Liver (tissue), 9 donors: Measurements from ENCODE around the gene GHRL. TPM values are rescaled to one million over a fixed set of nuclear protein-coding genes. Genes with fewer than 3 reads are reported as not detected.

Source experiments
- DNase-seq: peaks from one replicate; pipeline ENCODE4 v3.0.0-alpha.2; 2017; ENCODE audit warnings: low spot score
- H3K27ac ChIP-seq, 2 donors: one replicate each; pipeline ENCODE4 v1.7.0; 2013; ENCODE audit warnings: inconsistent platforms in 2 of 2, low read length in 2 of 2, control low read depth in 1 of 2, low read depth in 1 of 2, mild to moderate bottlenecking in 1 of 2
- H3K27me3 ChIP-seq, 4 donors: one replicate each; pipeline versions ENCODE4 v1.6.1 to v1.7.0; 2013; ENCODE audit warnings: low read length in 3 of 4, inconsistent platforms in 1 of 4, mild to moderate bottlenecking in 1 of 4, moderate library complexity in 1 of 4; ENCODE audit not compliant: control insufficient read depth in 4 of 4, insufficient read depth in 4 of 4
- H3K36me3 ChIP-seq, 4 donors: one replicate each; pipeline versions ENCODE4 v1.6.1 to v1.7.0; 2013; ENCODE audit warnings: low read length in 3 of 4, mild to moderate bottlenecking in 3 of 4, low read depth in 1 of 4, moderate library complexity in 1 of 4; ENCODE audit not compliant: control insufficient read depth in 4 of 4, insufficient read depth in 3 of 4
- H3K4me1 ChIP-seq, 4 donors: one replicate each; pipeline versions ENCODE4 v1.6.1 to v1.7.0; 2013; ENCODE audit warnings: low read length in 3 of 4, mild to moderate bottlenecking in 3 of 4, moderate library complexity in 1 of 4; ENCODE audit not compliant: control insufficient read depth in 4 of 4, insufficient read depth in 4 of 4
- H3K4me3 ChIP-seq, 3 donors: one replicate each; pipeline versions ENCODE4 v1.6.1 to v1.7.0; 2013; ENCODE audit warnings: low read length in 3 of 3, control low read depth in 1 of 3, low read depth in 1 of 3, mild to moderate bottlenecking in 1 of 3
- H3K9ac ChIP-seq, 2 donors: one replicate each; pipeline ENCODE4 v1.7.0; 2013; ENCODE audit warnings: low read length in 2 of 2, mild to moderate bottlenecking in 2 of 2, moderate library complexity in 2 of 2, control low read depth in 1 of 2, low read depth in 1 of 2
- H3K9me3 ChIP-seq, 4 donors: one replicate each; pipeline versions ENCODE4 v1.6.1 to v1.7.0; 2013; ENCODE audit warnings: low read length in 3 of 4; ENCODE audit not compliant: control insufficient read depth in 4 of 4
- EGR1 ChIP-seq, 2 donors: IDR thresholded peaks; 2 replicates each; pipeline ENCODE4 v1.6.1; 2016 to 2018; ENCODE audit warnings: antibody characterized with exemption in 2 of 2, low read depth in 2 of 2
- FOXA1 ChIP-seq: IDR thresholded peaks from 2 replicates; pipeline ENCODE4 v1.6.1; 2016; ENCODE audit warnings: antibody characterized with exemption
- FOXA2 ChIP-seq: IDR thresholded peaks from 2 replicates; pipeline ENCODE4 v1.6.1; 2016; ENCODE audit warnings: antibody characterized with exemption
- GABPA ChIP-seq, 2 donors: IDR thresholded peaks in 1 of 2; conservative IDR thresholded peaks in 1 of 2; 2 replicates each; pipeline ENCODE4 v1.6.1; 2016; ENCODE audit warnings: antibody characterized with exemption in 2 of 2, mild to moderate bottlenecking in 1 of 2, moderate library complexity in 1 of 2
- HNF4A ChIP-seq, 2 donors: conservative IDR thresholded peaks; 2 replicates each; pipeline ENCODE4 v1.6.1; 2016; ENCODE audit warnings: antibody characterized with exemption in 2 of 2, mild to moderate bottlenecking in 2 of 2
- HNF4G ChIP-seq: IDR thresholded peaks from 2 replicates; pipeline ENCODE4 v1.6.1; 2016; ENCODE audit warnings: antibody characterized with exemption
- JUND ChIP-seq, 2 donors: IDR thresholded peaks; 2 replicates each; pipeline ENCODE4 v1.6.1; 2016; ENCODE audit warnings: antibody characterized with exemption in 2 of 2
- NR2F2 ChIP-seq: IDR thresholded peaks from 2 replicates; pipeline ENCODE4 v1.6.1; 2016; ENCODE audit warnings: antibody characterized with exemption
- RXRA ChIP-seq, 2 donors: IDR thresholded peaks; 2 replicates each; pipeline ENCODE4 v1.6.1; 2017 to 2018; ENCODE audit warnings: antibody characterized with exemption in 2 of 2, mild to moderate bottlenecking in 1 of 2
- SP1 ChIP-seq: IDR thresholded peaks from 2 replicates; pipeline ENCODE4 v1.6.1; 2018; ENCODE audit warnings: antibody characterized with exemption, mild to moderate bottlenecking
- YY1 ChIP-seq: IDR thresholded peaks from 2 replicates; pipeline ENCODE4 v1.6.1; 2016; ENCODE audit warnings: antibody characterized with exemption, mild to moderate bottlenecking
- WGBS: extraction: QIAGEN DNeasy Blood & Tissue Kit; methylation state at CpG from one replicate; pipeline ENCODE4 v1.1.7; 2013; 5-methylcytosine and 5-hydroxymethylcytosine counted together
- polyA plus RNA-seq, 2 donors: library from polyadenylated mRNA; stranded (reverse) in 1 of 2; unstranded in 1 of 2; fragments of 200-250 nt in 1 of 2; fragments of >200 nt in 1 of 2; fragmentation: Nextera tagmentation in 1 of 2; extraction: Ambion mirVana in 1 of 2; gene quantifications; one replicate each; pipeline versions ENCODE4 v1.2.1 to v1.2.3, GENCODE V29; 2013 to 2015
- total RNA-seq, 2 donors: library from RNA; depleted of rRNA; stranded (reverse); fragments of >200 nt; gene quantifications; one replicate each; pipeline ENCODE4 v1.2.3, GENCODE V29; 2014
- TF ChIP-seq, protein P1 (sequence below): IDR thresholded peaks from 2 replicates; pipeline ENCODE4 v1.6.1; 2016; ENCODE audit warnings: antibody characterized with exemption
- TF ChIP-seq, protein P2 (sequence below): IDR thresholded peaks from 2 replicates; pipeline ENCODE4 v1.6.1; 2016; ENCODE audit warnings: antibody characterized with exemption
- TF ChIP-seq, protein P3 (sequence below): fragments of 150-350 bp; IDR thresholded peaks from 2 replicates; pipeline ENCODE4 v1.5.1; 2017; ENCODE audit warnings: improper control_type of control experiment, low read depth, low read length; ENCODE audit not compliant: missing input control
- TF ChIP-seq, protein P4 (sequence below): IDR thresholded peaks from 2 replicates; pipeline ENCODE4 v1.6.1; 2016; ENCODE audit warnings: antibody characterized with exemption
- TF ChIP-seq, protein P5 (sequence below): IDR thresholded peaks from 2 replicates; pipeline ENCODE4 v1.6.1; 2016; ENCODE audit warnings: antibody characterized with exemption, mild to moderate bottlenecking
- donor health status: healthy.
- donor health status: healthy.
- donor health status: healthy.
- donor health status: healthy.
- donor health status: healthy.

GHRL gene
- total and polyA plus RNA-seq, 4 donors = 0.08 to 1.3 (median 0.27) TPM

DNA sequence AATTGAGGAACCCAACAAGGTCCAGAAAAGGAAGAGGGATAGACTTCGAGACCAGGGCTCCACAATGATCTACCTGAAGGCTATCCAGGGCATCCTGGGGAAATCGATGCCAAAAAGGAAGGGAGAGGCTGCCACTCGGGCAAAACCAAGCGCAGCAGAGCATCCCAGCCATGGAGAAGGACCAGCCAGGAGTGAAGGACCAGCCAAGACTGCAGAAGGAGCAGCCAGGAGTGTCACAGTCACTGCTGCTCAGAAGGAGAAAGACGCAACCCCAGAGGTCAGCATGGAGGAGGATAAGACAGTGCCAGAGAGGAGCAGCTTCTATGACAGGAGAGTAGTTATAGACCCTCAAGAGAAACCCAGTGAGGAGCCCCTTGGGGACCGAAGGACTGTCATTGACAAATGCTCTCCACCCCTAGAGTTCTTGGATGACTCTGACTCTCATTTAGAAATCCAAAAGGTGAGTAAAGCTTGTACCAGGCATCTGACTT is 32.5 kb downstream of the GHRL start:
- 98% methylated on average over 6 of the region's 6 CpGs for WGBS
- peaks cover 1 to 21% (median 15%) of the 10 kb centered on the region in 4 donors for H3K36me3 ChIP-seq

DNA sequence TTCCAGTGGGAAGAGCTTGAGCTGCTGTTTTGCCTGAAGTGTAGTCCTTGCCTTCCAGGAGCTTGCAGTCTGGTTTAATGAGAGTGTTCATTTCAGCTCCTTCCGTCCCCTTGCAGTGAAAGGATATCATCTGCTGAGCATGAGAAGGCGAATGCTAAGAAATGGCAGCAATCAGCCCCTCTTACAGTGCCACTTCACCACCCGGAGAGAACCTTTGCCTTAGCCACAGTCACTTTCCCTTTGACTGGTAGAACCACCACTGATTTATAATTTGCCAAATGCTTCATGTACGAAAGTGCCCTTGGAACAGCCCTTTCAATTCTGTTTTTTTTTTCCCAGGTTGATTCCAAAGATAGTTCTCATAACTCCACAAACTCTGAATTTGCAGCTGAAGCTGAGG is 32.9 kb downstream of the GHRL start:
- H3K27me3 ChIP-seq = no peaks in the 10 kb centered on the region
- 95% methylated on average over 4 of the region's 4 CpGs for WGBS
- TF ChIP-seq GABPA (IDR thresholded peaks at IDR 0.05 in 1 of 2, conservative IDR thresholded peaks at IDR 0.05 in 1 of 2) = no peak
- TF ChIP-seq EGR1 (IDR thresholded peaks at IDR 0.05; ENCODE audit: low read depth in 2 of 2) = no peak
- TF ChIP-seq, protein P1, sequence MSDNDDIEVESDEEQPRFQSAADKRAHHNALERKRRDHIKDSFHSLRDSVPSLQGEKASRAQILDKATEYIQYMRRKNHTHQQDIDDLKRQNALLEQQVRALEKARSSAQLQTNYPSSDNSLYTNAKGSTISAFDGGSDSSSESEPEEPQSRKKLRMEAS = no peak
- TF ChIP-seq FOXA1 = no peak
- TF ChIP-seq JUND (IDR thresholded peaks at IDR 0.05) = no peak
- H3K27ac ChIP-seq = no peak overlapping the region
- H3K9me3 ChIP-seq = no peaks in the 10 kb centered on the region
- no peak overlapping the region for H3K4me3 ChIP-seq
- no peak for DNase-seq
- no peaks in the 10 kb centered on the region for H3K4me1 ChIP-seq
- H3K9ac ChIP-seq = no peak overlapping the region
- peaks cover 1 to 21% (median 15%) of the 10 kb centered on the region in 4 donors for H3K36me3 ChIP-seq

More for the DNA sequence above, 32.5 kb downstream of the GHRL start:
- Histone ChIP-seq H3K9ac (no peak overlapping the region), H3K27me3 (no peaks in the 10 kb centered on the region), H3K4me3 (no peak overlapping the region), H3K27ac (no peak overlapping the region), H3K4me1 (no peaks in the 10 kb centered on the region), H3K9me3 (no peaks in the 10 kb centered on the region)
- DNase-seq = no peak
- no peak for TF ChIP-seq GABPA (IDR thresholded peaks at IDR 0.05 in 1 of 2, conservative IDR thresholded peaks at IDR 0.05 in 1 of 2)

DNA sequence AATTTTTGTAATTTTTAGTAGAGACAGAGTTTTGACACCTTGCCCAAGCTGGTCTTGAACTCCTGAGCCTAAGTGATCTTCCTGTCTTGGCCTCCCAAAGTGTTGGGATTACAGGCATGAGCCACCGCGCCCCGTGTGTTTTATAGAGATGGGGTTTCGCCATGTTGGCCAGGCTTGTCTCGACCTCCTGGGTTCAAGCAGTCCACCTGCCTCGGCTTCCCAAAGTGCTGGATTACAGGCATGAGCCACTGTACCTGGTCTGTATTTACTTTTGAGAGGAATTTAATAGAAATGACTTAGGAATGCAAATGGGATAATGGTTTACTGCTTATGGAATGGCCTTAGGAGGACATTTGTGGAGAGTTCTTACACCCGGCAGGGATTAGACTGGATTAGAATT is 33.7 kb downstream of the GHRL start:
- H3K36me3 ChIP-seq = peaks cover 1 to 23% (median 18%) of the 10 kb centered on the region in 4 donors
- TF ChIP-seq EGR1 (IDR thresholded peaks at IDR 0.05; ENCODE audit: low read depth in 2 of 2) (no peak), JUND (IDR thresholded peaks at IDR 0.05) (no peak), NR2F2 (no peak), HNF4A (conservative IDR thresholded peaks at IDR 0.05) (no peak), YY1 (no peak), FOXA2 (no peak), HNF4G (no peak), RXRA (IDR thresholded peaks at IDR 0.05) (no peak), SP1 (no peak), GABPA (IDR thresholded peaks at IDR 0.05 in 1 of 2, conservative IDR thresholded peaks at IDR 0.05 in 1 of 2) (no peak)
- TF ChIP-seq, protein P2, sequence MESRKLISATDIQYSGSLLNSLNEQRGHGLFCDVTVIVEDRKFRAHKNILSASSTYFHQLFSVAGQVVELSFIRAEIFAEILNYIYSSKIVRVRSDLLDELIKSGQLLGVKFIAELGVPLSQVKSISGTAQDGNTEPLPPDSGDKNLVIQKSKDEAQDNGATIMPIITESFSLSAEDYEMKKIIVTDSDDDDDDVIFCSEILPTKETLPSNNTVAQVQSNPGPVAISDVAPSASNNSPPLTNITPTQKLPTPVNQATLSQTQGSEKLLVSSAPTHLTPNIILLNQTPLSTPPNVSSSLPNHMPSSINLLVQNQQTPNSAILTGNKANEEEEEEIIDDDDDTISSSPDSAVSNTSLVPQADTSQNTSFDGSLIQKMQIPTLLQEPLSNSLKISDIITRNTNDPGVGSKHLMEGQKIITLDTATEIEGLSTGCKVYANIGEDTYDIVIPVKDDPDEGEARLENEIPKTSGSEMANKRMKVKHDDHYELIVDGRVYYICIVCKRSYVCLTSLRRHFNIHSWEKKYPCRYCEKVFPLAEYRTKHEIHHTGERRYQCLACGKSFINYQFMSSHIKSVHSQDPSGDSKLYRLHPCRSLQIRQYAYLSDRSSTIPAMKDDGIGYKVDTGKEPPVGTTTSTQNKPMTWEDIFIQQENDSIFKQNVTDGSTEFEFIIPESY = no peak
- TF ChIP-seq, protein P3, sequence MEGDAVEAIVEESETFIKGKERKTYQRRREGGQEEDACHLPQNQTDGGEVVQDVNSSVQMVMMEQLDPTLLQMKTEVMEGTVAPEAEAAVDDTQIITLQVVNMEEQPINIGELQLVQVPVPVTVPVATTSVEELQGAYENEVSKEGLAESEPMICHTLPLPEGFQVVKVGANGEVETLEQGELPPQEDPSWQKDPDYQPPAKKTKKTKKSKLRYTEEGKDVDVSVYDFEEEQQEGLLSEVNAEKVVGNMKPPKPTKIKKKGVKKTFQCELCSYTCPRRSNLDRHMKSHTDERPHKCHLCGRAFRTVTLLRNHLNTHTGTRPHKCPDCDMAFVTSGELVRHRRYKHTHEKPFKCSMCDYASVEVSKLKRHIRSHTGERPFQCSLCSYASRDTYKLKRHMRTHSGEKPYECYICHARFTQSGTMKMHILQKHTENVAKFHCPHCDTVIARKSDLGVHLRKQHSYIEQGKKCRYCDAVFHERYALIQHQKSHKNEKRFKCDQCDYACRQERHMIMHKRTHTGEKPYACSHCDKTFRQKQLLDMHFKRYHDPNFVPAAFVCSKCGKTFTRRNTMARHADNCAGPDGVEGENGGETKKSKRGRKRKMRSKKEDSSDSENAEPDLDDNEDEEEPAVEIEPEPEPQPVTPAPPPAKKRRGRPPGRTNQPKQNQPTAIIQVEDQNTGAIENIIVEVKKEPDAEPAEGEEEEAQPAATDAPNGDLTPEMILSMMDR = no peak
- TF ChIP-seq, protein P4, sequence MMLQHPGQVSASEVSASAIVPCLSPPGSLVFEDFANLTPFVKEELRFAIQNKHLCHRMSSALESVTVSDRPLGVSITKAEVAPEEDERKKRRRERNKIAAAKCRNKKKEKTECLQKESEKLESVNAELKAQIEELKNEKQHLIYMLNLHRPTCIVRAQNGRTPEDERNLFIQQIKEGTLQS = no peak
- TF ChIP-seq, protein P1 = no peak
- TF ChIP-seq, protein P5, sequence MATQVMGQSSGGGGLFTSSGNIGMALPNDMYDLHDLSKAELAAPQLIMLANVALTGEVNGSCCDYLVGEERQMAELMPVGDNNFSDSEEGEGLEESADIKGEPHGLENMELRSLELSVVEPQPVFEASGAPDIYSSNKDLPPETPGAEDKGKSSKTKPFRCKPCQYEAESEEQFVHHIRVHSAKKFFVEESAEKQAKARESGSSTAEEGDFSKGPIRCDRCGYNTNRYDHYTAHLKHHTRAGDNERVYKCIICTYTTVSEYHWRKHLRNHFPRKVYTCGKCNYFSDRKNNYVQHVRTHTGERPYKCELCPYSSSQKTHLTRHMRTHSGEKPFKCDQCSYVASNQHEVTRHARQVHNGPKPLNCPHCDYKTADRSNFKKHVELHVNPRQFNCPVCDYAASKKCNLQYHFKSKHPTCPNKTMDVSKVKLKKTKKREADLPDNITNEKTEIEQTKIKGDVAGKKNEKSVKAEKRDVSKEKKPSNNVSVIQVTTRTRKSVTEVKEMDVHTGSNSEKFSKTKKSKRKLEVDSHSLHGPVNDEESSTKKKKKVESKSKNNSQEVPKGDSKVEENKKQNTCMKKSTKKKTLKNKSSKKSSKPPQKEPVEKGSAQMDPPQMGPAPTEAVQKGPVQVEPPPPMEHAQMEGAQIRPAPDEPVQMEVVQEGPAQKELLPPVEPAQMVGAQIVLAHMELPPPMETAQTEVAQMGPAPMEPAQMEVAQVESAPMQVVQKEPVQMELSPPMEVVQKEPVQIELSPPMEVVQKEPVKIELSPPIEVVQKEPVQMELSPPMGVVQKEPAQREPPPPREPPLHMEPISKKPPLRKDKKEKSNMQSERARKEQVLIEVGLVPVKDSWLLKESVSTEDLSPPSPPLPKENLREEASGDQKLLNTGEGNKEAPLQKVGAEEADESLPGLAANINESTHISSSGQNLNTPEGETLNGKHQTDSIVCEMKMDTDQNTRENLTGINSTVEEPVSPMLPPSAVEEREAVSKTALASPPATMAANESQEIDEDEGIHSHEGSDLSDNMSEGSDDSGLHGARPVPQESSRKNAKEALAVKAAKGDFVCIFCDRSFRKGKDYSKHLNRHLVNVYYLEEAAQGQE = no peak
- no peak overlapping the region for H3K4me3 ChIP-seq
- 97% methylated on average over 7 of the region's 7 CpGs for WGBS
- no peaks in the 10 kb centered on the region for H3K27me3 ChIP-seq
- peaks cover 0 to 1% (median 0%) of the 10 kb centered on the region in 4 donors for H3K4me1 ChIP-seq
- H3K27ac ChIP-seq = no peak overlapping the region
- no peaks in the 10 kb centered on the region for H3K9me3 ChIP-seq
- H3K9ac ChIP-seq = no peak overlapping the region
- DNase-seq = no peak
